ENCODE measurements around the gene C19orf85. TPM values are rescaled to one million over a fixed set of nuclear protein-coding genes. Genes with fewer than 3 reads are reported as not detected.
"Not testable (repeated sequence)": the region's sequence is repeated elsewhere in the genome, so short reads cannot be mapped to it uniquely, and the experiment has no call there.

The C19orf85 gene
- total RNA-seq, 1 donor from 2014 or later, result not detected

GRCh38 chr19:55432241-55432959 is 32.2 kb downstream of the C19orf85 start:
- H3K27me3 ChIP-seq (ENCODE audit: control insufficient read depth in 3 of 3, insufficient read depth in 3 of 3, low read length in 3 of 3), result peaks cover 67 to 83% (median 69%) of the 10 kb centered on the region in 3 donors

GRCh38 chr19:55431183-55431582 is 33.4 kb downstream of the C19orf85 start:
- Histone ChIP-seq H3K4me1 (ENCODE audit: control insufficient read depth in 3 of 3, insufficient read depth in 3 of 3, low read length in 3 of 3) (no peaks in the 10 kb centered on the region), H3K36me3 (ENCODE audit: control insufficient read depth in 3 of 3, insufficient read depth in 3 of 3, low read length in 3 of 3) (no peaks in the 10 kb centered on the region), H3K9ac (ENCODE audit: low read depth in 1 of 3, low read length in 3 of 3) (no peak overlapping the region), H3K27me3 (ENCODE audit: control insufficient read depth in 3 of 3, insufficient read depth in 3 of 3, low read length in 3 of 3) (peaks cover 61 to 76% (median 68%) of the 10 kb centered on the region in 3 donors), H3K4me3 (ENCODE audit: low read length in 3 of 3) (no peak overlapping the region), H3K27ac (ENCODE audit: low read depth, low read length) (no peak overlapping the region), H3K9me3 (ENCODE audit: control insufficient read depth in 3 of 3, low read length in 3 of 3) (no peaks in the 10 kb centered on the region)

More at GRCh38 chr19:55432241-55432959, 32.2 kb downstream of the C19orf85 start:
- H3K4me1 ChIP-seq (ENCODE audit: control insufficient read depth in 3 of 3, insufficient read depth in 3 of 3, low read length in 3 of 3), result no peaks in the 10 kb centered on the region
- no peak overlapping the region for H3K27ac ChIP-seq (ENCODE audit: low read depth, low read length)
- no peak overlapping the region for H3K4me3 ChIP-seq (ENCODE audit: low read length in 3 of 3)
- H3K9me3 ChIP-seq (ENCODE audit: control insufficient read depth in 3 of 3, low read length in 3 of 3), result no peaks in the 10 kb centered on the region
- no peaks in the 10 kb centered on the region for H3K36me3 ChIP-seq (ENCODE audit: control insufficient read depth in 3 of 3, insufficient read depth in 3 of 3, low read length in 3 of 3)
- no peak overlapping the region for H3K9ac ChIP-seq (ENCODE audit: low read depth in 1 of 3, low read length in 3 of 3)

- no peak overlapping the region for H3K9ac ChIP-seq (ENCODE audit: low read depth in 1 of 3, low read length in 3 of 3)
- no peak overlapping the region for H3K27ac ChIP-seq (ENCODE audit: low read depth, low read length)
- H3K4me1 ChIP-seq (ENCODE audit: control insufficient read depth in 3 of 3, insufficient read depth in 3 of 3, low read length in 3 of 3), result no peaks in the 10 kb centered on the region
Measured at GRCh38 chr19:55426042-55426441, 38.5 kb downstream of the C19orf85 start.

GRCh38 chr19:55424518-55424917 is 40.0 kb downstream of the C19orf85 start:
- Histone ChIP-seq H3K9ac (ENCODE audit: low read depth in 1 of 3, low read length in 3 of 3) (no peak overlapping the region), H3K4me3 (ENCODE audit: low read length in 3 of 3) (no peak overlapping the region), H3K27me3 (ENCODE audit: control insufficient read depth in 3 of 3, insufficient read depth in 3 of 3, low read length in 3 of 3) (peaks cover 20 to 32% (median 22%) of the 10 kb centered on the region in 3 donors), H3K27ac (ENCODE audit: low read depth, low read length) (no peak overlapping the region), H3K9me3 (ENCODE audit: control insufficient read depth in 3 of 3, low read length in 3 of 3) (no peaks in the 10 kb centered on the region), H3K36me3 (ENCODE audit: control insufficient read depth in 3 of 3, insufficient read depth in 3 of 3, low read length in 3 of 3) (no peaks in the 10 kb centered on the region), H3K4me1 (ENCODE audit: control insufficient read depth in 3 of 3, insufficient read depth in 3 of 3, low read length in 3 of 3) (no peaks in the 10 kb centered on the region)

More at GRCh38 chr19:55426042-55426441, 38.5 kb downstream of the C19orf85 start:
- Histone ChIP-seq H3K27me3 (ENCODE audit: control insufficient read depth in 3 of 3, insufficient read depth in 3 of 3, low read length in 3 of 3) (peaks cover 28 to 43% (median 34%) of the 10 kb centered on the region in 3 donors), H3K4me3 (ENCODE audit: low read length in 3 of 3) (no peak overlapping the region), H3K9me3 (ENCODE audit: control insufficient read depth in 3 of 3, low read length in 3 of 3) (no peaks in the 10 kb centered on the region), H3K36me3 (ENCODE audit: control insufficient read depth in 3 of 3, insufficient read depth in 3 of 3, low read length in 3 of 3) (no peaks in the 10 kb centered on the region)

GRCh38 chr19:55423225-55424005 is 41.1 kb downstream of the C19orf85 start:
- Histone ChIP-seq H3K36me3 (ENCODE audit: control insufficient read depth in 3 of 3, insufficient read depth in 3 of 3, low read length in 3 of 3) (no peaks in the 10 kb centered on the region), H3K4me1 (ENCODE audit: control insufficient read depth in 3 of 3, insufficient read depth in 3 of 3, low read length in 3 of 3) (no peaks in the 10 kb centered on the region), H3K27ac (ENCODE audit: low read depth, low read length) (no peak overlapping the region), H3K27me3 (ENCODE audit: control insufficient read depth in 3 of 3, insufficient read depth in 3 of 3, low read length in 3 of 3) (peaks cover 11 to 28% (median 20%) of the 10 kb centered on the region in 3 donors), H3K4me3 (ENCODE audit: low read length in 3 of 3) (no peak overlapping the region), H3K9me3 (ENCODE audit: control insufficient read depth in 3 of 3, low read length in 3 of 3) (no peaks in the 10 kb centered on the region), H3K9ac (ENCODE audit: low read depth in 1 of 3, low read length in 3 of 3) (no peak overlapping the region)

- not testable (repeated sequence) for H3K9me3 ChIP-seq (ENCODE audit: control insufficient read depth in 3 of 3, low read length in 3 of 3); H3K36me3 ChIP-seq (ENCODE audit: control insufficient read depth in 3 of 3, insufficient read depth in 3 of 3, low read length in 3 of 3); H3K27ac ChIP-seq (ENCODE audit: low read depth, low read length); H3K4me3 ChIP-seq (ENCODE audit: low read length in 3 of 3); H3K4me1 ChIP-seq (ENCODE audit: control insufficient read depth in 3 of 3, insufficient read depth in 3 of 3, low read length in 3 of 3); H3K9ac ChIP-seq (ENCODE audit: low read depth in 1 of 3, low read length in 3 of 3)
- peaks cover 10 to 22% (median 20%) of the 10 kb centered on the region in 3 donors for H3K27me3 ChIP-seq (ENCODE audit: control insufficient read depth in 3 of 3, insufficient read depth in 3 of 3, low read length in 3 of 3)
Measured at GRCh38 chr19:55421281-55421680, 43.3 kb downstream of the C19orf85 start.

- Histone ChIP-seq H3K36me3 (ENCODE audit: control insufficient read depth in 3 of 3, insufficient read depth in 3 of 3, low read length in 3 of 3) (no peaks in the 10 kb centered on the region), H3K4me3 (ENCODE audit: low read length in 3 of 3) (no peak overlapping the region), H3K4me1 (ENCODE audit: control insufficient read depth in 3 of 3, insufficient read depth in 3 of 3, low read length in 3 of 3) (no peaks in the 10 kb centered on the region), H3K27me3 (ENCODE audit: control insufficient read depth in 3 of 3, insufficient read depth in 3 of 3, low read length in 3 of 3) (peaks cover 8 to 20% (median 20%) of the 10 kb centered on the region in 3 donors), H3K9me3 (ENCODE audit: control insufficient read depth in 3 of 3, low read length in 3 of 3) (no peaks in the 10 kb centered on the region), H3K27ac (ENCODE audit: low read depth, low read length) (no peak overlapping the region), H3K9ac (ENCODE audit: low read depth in 1 of 3, low read length in 3 of 3) (no peak overlapping the region)
Measured at GRCh38 chr19:55419624-55420236, 44.8 kb downstream of the C19orf85 start.

- H3K9me3 ChIP-seq (ENCODE audit: control insufficient read depth in 3 of 3, low read length in 3 of 3), result no peaks in the 10 kb centered on the region
- H3K27me3 ChIP-seq (ENCODE audit: control insufficient read depth in 3 of 3, insufficient read depth in 3 of 3, low read length in 3 of 3), result peaks cover 7 to 17% (median 16%) of the 10 kb centered on the region in 3 donors
- H3K36me3 ChIP-seq (ENCODE audit: control insufficient read depth in 3 of 3, insufficient read depth in 3 of 3, low read length in 3 of 3), result no peaks in the 10 kb centered on the region
- no peak overlapping the region for H3K9ac ChIP-seq (ENCODE audit: low read depth in 1 of 3, low read length in 3 of 3)
- H3K4me1 ChIP-seq (ENCODE audit: control insufficient read depth in 3 of 3, insufficient read depth in 3 of 3, low read length in 3 of 3), result no peaks in the 10 kb centered on the region
- H3K27ac ChIP-seq (ENCODE audit: low read depth, low read length), result no peak overlapping the region
- no peak overlapping the region for H3K4me3 ChIP-seq (ENCODE audit: low read length in 3 of 3)
Measured at GRCh38 chr19:55419103-55419502, 45.4 kb downstream of the C19orf85 start.

GRCh38 chr19:55418185-55418584 is 46.4 kb downstream of the C19orf85 start:
- Histone ChIP-seq H3K4me3 (ENCODE audit: low read length in 3 of 3) (no peak overlapping the region), H3K36me3 (ENCODE audit: control insufficient read depth in 3 of 3, insufficient read depth in 3 of 3, low read length in 3 of 3) (no peaks in the 10 kb centered on the region), H3K4me1 (ENCODE audit: control insufficient read depth in 3 of 3, insufficient read depth in 3 of 3, low read length in 3 of 3) (no peaks in the 10 kb centered on the region), H3K27ac (ENCODE audit: low read depth, low read length) (no peak overlapping the region), H3K27me3 (ENCODE audit: control insufficient read depth in 3 of 3, insufficient read depth in 3 of 3, low read length in 3 of 3) (peaks cover 7 to 16% (median 10%) of the 10 kb centered on the region in 3 donors), H3K9ac (ENCODE audit: low read depth in 1 of 3, low read length in 3 of 3) (no peak overlapping the region), H3K9me3 (ENCODE audit: control insufficient read depth in 3 of 3, low read length in 3 of 3) (no peaks in the 10 kb centered on the region)

All from skeletal muscle tissue (tissue), 4 donors.